HepG2 (cell line): Measurements from ENCODE around the gene HIGD1A. TPM values are rescaled to one million over a fixed set of nuclear protein-coding genes. Genes with fewer than 3 reads are reported as not detected.
A peak's percentile ranks its signal among the peaks of the same experiment; 100 is the strongest.

Source experiments
- ATAC-seq: fragments of 200-7000 bp; cut with Tn5 transposase; 3 replicates; pipeline ENCODE4 v1.9.1; 2020; ENCODE audit warnings: mild to moderate bottlenecking, moderate library complexity
- BruUV-seq: library from RNA; stranded (reverse); fragments of 400-500 nt; replicated peaks from 2 replicates; lab custom pipeline; 2021; lab: Mats Ljungman, UMichigan
- CTCF ChIA-PET: fragments of 300-600 bp; formaldehyde crosslinking; extraction: SDS; loops from one replicate; lab custom pipeline; 2021; ENCODE audit warnings: low total read pairs, inconsistent platforms, low intra/inter-chr PET ratio; lab: Yijun Ruan, JAX
- POLR2A ChIA-PET: fragments of 350-600 bp; sonication (Branson Sonifier 250); formaldehyde crosslinking; loops from one replicate; lab custom pipeline; 2020; ENCODE audit warnings: antibody characterized with exemption, inconsistent platforms; lab: Yijun Ruan, JAX
- DNase-seq: peaks from one replicate; pipeline ENCODE4 v3.0.0-alpha.2; 2015; ENCODE audit warnings: low spot score
- FAIRE-seq: peaks from 3 replicates; lab custom pipeline; 2011; peaks lifted over from hg19 to GRCh38; lab: Jason Lieb, UNC
- H2AFZ ChIP-seq: one replicate; pipeline ENCODE4 v1.6.1; 2011; ENCODE audit warnings: low read length, inconsistent platforms
- H3K27ac ChIP-seq: fragments of 300-600 bp; 3 replicates; pipeline ENCODE4 v1.8.0; 2011; ENCODE audit warnings: mixed run types, mild to moderate bottlenecking, mixed read lengths, low read length, inconsistent platforms; ENCODE audit not compliant: insufficient read depth; ENCODE audit errors: extremely low read length
- H3K27me3 ChIP-seq, 2 experiments: fragments of 200-600 bp in 1 of 2; 2 replicates in 1 of 2; 3 replicates in 1 of 2; pipeline versions ENCODE4 v1.6.0 to v1.8.0; 2011; ENCODE audit warnings: low read length in 2 of 2, mild to moderate bottlenecking in 2 of 2, moderate library complexity in 2 of 2, inconsistent platforms in 1 of 2; ENCODE audit not compliant: insufficient read depth in 2 of 2, control insufficient read depth in 1 of 2
- H3K36me3 ChIP-seq, 2 experiments: fragments of 200-600 bp in 1 of 2; replicated peaks in 1 of 2; 2 replicates in 1 of 2; 3 replicates in 1 of 2; pipeline versions ENCODE4 v1.5.1 to v1.8.0; 2011; ENCODE audit warnings: low read length in 2 of 2, inconsistent platforms in 1 of 2; ENCODE audit not compliant: insufficient read depth in 2 of 2, control insufficient read depth in 1 of 2
- H3K4me1 ChIP-seq: 2 replicates; pipeline ENCODE4 v1.5.1; 2012; ENCODE audit warnings: low read length, inconsistent platforms; ENCODE audit not compliant: insufficient read depth
- H3K4me2 ChIP-seq: 2 replicates; pipeline ENCODE4 v1.6.0; 2011; ENCODE audit warnings: low read depth, low read length, inconsistent platforms
- H3K4me3 ChIP-seq, 3 experiments: fragments of 200-600 bp in 1 of 3; sonication (generic), shearing (Covaris generic) in 1 of 3; replicated peaks in 1 of 3; 2 replicates each; pipeline ENCODE4 v1.5.1; 2011 to 2016; ENCODE audit warnings: low read length in 3 of 3, inconsistent platforms in 2 of 3, low read depth in 2 of 3, mild to moderate bottlenecking in 2 of 3, control low read depth in 1 of 3, mixed read lengths in 1 of 3; ENCODE audit not compliant: insufficient read depth in 1 of 3
- H3K79me2 ChIP-seq: one replicate; pipeline ENCODE4 v1.6.1; 2011; ENCODE audit warnings: low read length, inconsistent platforms; ENCODE audit not compliant: insufficient read depth
- H3K9ac ChIP-seq: 2 replicates; pipeline ENCODE4 v1.6.0; 2011; ENCODE audit warnings: mild to moderate bottlenecking, low read depth, low read length, inconsistent platforms; ENCODE audit not compliant: insufficient read depth
- H3K9me3 ChIP-seq: 2 replicates; pipeline ENCODE4 v1.5.1; 2012; ENCODE audit warnings: mild to moderate bottlenecking, low read length
- H4K20me1 ChIP-seq: 2 replicates; pipeline ENCODE4 v1.6.0; 2011; ENCODE audit warnings: inconsistent platforms, mild to moderate bottlenecking, low read length, moderate library complexity; ENCODE audit not compliant: insufficient read depth
- ATF1 ChIP-seq: IDR thresholded peaks from 2 replicates; pipeline ENCODE4 v1.6.1; 2016; ENCODE audit warnings: mild to moderate bottlenecking, control low read depth
- BRCA1 ChIP-seq: sonication (generic); formaldehyde crosslinking; IDR thresholded peaks from 2 replicates; pipeline ENCODE4 v1.4.0; 2020; ENCODE audit warnings: missing genetic modification reagents
- FOSL2 ChIP-seq: sonication (generic); formaldehyde crosslinking; IDR thresholded peaks from 2 replicates; pipeline ENCODE4 v1.4.0; 2020; ENCODE audit warnings: missing genetic modification reagents
- PAF1 ChIP-seq: IDR thresholded peaks from 2 replicates; pipeline ENCODE4 v1.6.1; 2016; ENCODE audit warnings: missing genetic modification reagents, missing compliant biosample characterization
- PHF21A ChIP-seq: sonication (generic); formaldehyde crosslinking; IDR thresholded peaks from 2 replicates; pipeline ENCODE4 v1.5.0; 2020; ENCODE audit warnings: mild to moderate bottlenecking, missing genetic modification reagents
- TRIM24 ChIP-seq: sonication (generic); formaldehyde crosslinking; IDR thresholded peaks from 2 replicates; pipeline ENCODE4 v1.8.0; 2022; ENCODE audit warnings: mild to moderate bottlenecking, missing genetic modification reagents
- ZNF629 ChIP-seq: sonication (generic); formaldehyde crosslinking; conservative IDR thresholded peaks from 2 replicates; pipeline ENCODE4 v1.5.0; 2020; ENCODE audit warnings: missing genetic modification reagents
- WGBS: methylation state at CpG from one replicate; pipeline ENCODE4 v1.1.6; 2017; ENCODE audit warnings: low lambda C conversion rate; 5-methylcytosine and 5-hydroxymethylcytosine counted together
- in situ Hi-C: cut with HindIII; loops from 2 replicates; pipeline ENCODE4 v1.10.0; 2017; ENCODE audit warnings: low pct_unique_long_range_greater_than_20kb; ENCODE audit not compliant: extremely low pct_ligation_motif_present
- intact Hi-C: fragments of 100-400 bp; cut with micrococcal nuclease; formaldehyde crosslinking; loops from one replicate; pipeline ENCODE4 v1.10.0; 2022; ENCODE audit not compliant: unreplicated experiment
- polyA plus RNA-seq, 8 experiments: library from polyadenylated mRNA; depleted of rRNA in 3 of 8; stranded (reverse) in 7 of 8; unstranded in 1 of 8; fragments of >200 nt; fragmentation: Illumina TruSeq in 4 of 8; extraction: Trizol in 4 of 8; gene quantifications; 2 replicates each; pipeline versions ENCODE4 v1.2.1 to v1.2.3, GENCODE V29; 2011 to 2016; ENCODE audit warnings: low read depth in 4 of 8, missing spikeins in 1 of 8, mixed read lengths in 1 of 8; ENCODE audit not compliant: insufficient read depth in 1 of 8
- total RNA-seq, 5 experiments: library from RNA; depleted of rRNA; stranded (reverse); fragments of >200 nt; fragmentation: Illumina TruSeq; extraction: Trizol; gene quantifications; 2 replicates each; pipeline ENCODE4 v1.2.3, GENCODE V29; 2016; ENCODE audit warnings: low read depth in 1 of 5

The HIGD1A gene
- total and polyA plus RNA-seq, 2 of the 13 experiments (the other 11 are each of a cell fraction or from before 2014, with no cell fraction given) = 222 to 253 TPM

DNA sequence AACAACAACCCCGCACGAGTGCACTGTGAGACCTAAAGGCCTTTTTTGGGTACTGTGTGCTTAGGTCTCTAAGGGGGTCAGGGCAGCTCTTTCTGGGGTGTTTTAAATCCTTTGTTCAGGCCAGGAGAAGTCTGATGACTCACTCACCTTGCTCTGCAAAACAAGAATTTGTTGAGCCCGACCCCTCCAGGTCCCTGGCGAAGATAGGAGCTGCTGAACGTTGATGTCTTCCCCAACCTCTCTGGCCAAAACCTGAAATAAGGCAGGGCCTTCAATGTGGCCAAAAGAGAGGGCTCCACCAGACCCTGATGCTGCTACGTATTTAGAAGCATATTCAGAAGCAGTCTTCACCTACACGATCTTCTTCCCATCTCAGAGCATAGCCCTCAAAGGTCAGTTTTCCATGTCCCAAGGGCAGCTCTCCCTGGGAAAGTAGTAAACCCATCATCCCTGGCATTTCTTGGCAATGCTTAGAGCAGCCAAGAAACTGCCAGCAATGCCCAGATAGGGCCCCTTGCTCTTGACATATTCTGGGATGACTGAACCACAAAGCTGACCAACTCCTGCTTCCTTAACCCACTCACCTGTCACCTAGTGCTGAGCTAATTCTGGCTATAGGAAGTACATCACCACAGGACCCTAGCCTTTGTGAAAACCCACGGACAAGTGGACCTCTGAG is 58.4 kb downstream of the HIGD1A start:
- ATAC-seq = no peak
- FAIRE-seq = no peak
- no peaks in the 10 kb centered on the region for H3K36me3 ChIP-seq
- DNase-seq = no peak
- H4K20me1 ChIP-seq = no peaks in the 10 kb centered on the region
- in situ Hi-C loops (loop anchor here (5.0 kb wide), 1 partner anchor 94 kb away; the partner anchor contains the start of gene ZBTB47), intact Hi-C loops (loop anchor here (5.0 kb wide), 1 partner anchor 94 kb away; the partner anchor contains the start of gene ZBTB47)
- POLR2A ChIA-PET = interaction anchor here (0.9 to 4.4 kb wide), 7 partner anchors 11 to 155 kb away, joined by 3 to 33 read pairs (median 8); partner anchors contain the start of genes HIGD1A, NKTR, SS18L2 and ZBTB47
- H3K4me2 ChIP-seq = peak overlapping the region; percentile 65
- TF ChIP-seq ATF1 (CRISPR knock-in tag) = no peak
- TF ChIP-seq TRIM24 (CRISPR knock-in tag) = no peak
- TF ChIP-seq PHF21A (CRISPR knock-in tag) = no peak
- no peak for TF ChIP-seq BRCA1 (CRISPR knock-in tag)
- peak; percentile 54 for TF ChIP-seq FOSL2 (CRISPR knock-in tag)
- H3K4me3 ChIP-seq = peak overlapping the region in 1 of 3 experiments; percentile 6; a peak in 1 of 6 replicates
- H3K9ac ChIP-seq = no peak overlapping the region; the same call in 1 of the 2 replicates
- peaks cover 73% of the 10 kb centered on the region for H3K4me1 ChIP-seq
- no peaks in the 10 kb centered on the region for H3K9me3 ChIP-seq
- H2AFZ ChIP-seq = no peak overlapping the region
- no peaks in the 10 kb centered on the region for H3K27me3 ChIP-seq
- 28% methylated on average over 5 of the region's 8 CpGs for WGBS
- CTCF ChIA-PET = interaction anchor here (2.4 kb wide), 1 partner anchor 173 kb away, joined by 9 read pairs; no protein-coding TSS in a partner anchor
- H3K79me2 ChIP-seq = no peaks in the 10 kb centered on the region
- BruUV-seq = no TSS peak
- no peak overlapping the region for H3K27ac ChIP-seq

DNA sequence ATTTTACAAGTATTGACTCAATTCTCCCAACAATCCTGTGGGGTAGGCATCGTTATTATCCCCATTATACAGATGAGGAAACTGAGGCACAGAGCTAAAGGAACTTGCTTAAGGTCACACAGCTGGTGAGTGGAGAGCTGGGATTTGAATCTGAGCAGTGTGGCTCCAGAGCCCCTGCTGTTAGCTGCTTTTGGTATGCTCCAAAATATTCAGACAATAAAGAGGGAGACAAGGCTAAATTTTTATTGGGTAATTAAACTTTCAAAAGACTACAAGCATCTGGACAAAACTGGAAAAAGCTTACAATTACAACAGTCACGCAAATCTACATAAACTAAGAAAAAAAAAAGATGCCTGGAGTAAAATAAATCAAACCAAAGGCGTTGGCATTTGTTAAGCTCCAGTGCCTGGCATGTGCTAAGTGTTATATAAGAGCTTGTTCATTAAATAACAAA is 59.0 kb downstream of the HIGD1A start:
- ChIA-PET POLR2A (interaction anchor here (1.3 to 4.4 kb wide), 5 partner anchors 12 to 145 kb away, joined by 3 to 33 read pairs (median 10); partner anchors contain the start of genes HIGD1A, NKTR and ZBTB47), CTCF (interaction anchor here (1.2 to 2.4 kb wide), 2 partner anchors 84 to 173 kb away, joined by 4 to 9 read pairs; no protein-coding TSS in a partner anchor)
- Histone ChIP-seq H3K4me3 (no peak overlapping the region), H3K27ac (no peak overlapping the region), H3K9me3 (no peaks in the 10 kb centered on the region), H4K20me1 (no peaks in the 10 kb centered on the region), H3K4me2 (peak overlapping the region; percentile 65), H3K36me3 (no peaks in the 10 kb centered on the region), H3K9ac (no peak overlapping the region), H3K79me2 (no peaks in the 10 kb centered on the region), H2AFZ (no peak overlapping the region), H3K27me3 (no peaks in the 10 kb centered on the region), H3K4me1 (peaks cover 74% of the 10 kb centered on the region)
- DNase-seq = no peak
- no peak for TF ChIP-seq PAF1
- TF ChIP-seq ZNF629 (CRISPR knock-in tag) = peak; percentile 69
- no TSS peak for BruUV-seq
- 57% methylated on average over 3 of the region's 3 CpGs for WGBS
- intact Hi-C loops (loop anchor here (5.0 kb wide), 1 partner anchor 93 kb away; the partner anchor contains the start of gene ZBTB47), in situ Hi-C loops (loop anchor here (5.0 kb wide), 1 partner anchor 93 kb away; the partner anchor contains the start of gene ZBTB47)
- FAIRE-seq = no peak
- no peak for ATAC-seq
